ENCODE results near the gene ATP8B1.

ATP8B1 gene

GRCh38 chr18:57819671-57820460 is 16.8 kb upstream of the ATP8B1 start:
- H3K36me3 ChIP-seq (ENCODE audit: insufficient read depth, low read length), result no peaks in the 10 kb centered on the region
- H3K27me3 ChIP-seq (ENCODE audit: insufficient read depth, low read length), result no peaks in the 10 kb centered on the region
- H3K4me1 ChIP-seq (ENCODE audit: control insufficient read depth, insufficient read depth, low read length, unreplicated experiment), result peaks cover 16% of the 10 kb centered on the region
- H2AFZ ChIP-seq (ENCODE audit: low read length, unreplicated experiment), result peak overlapping the region; percentile 71
- no peak overlapping the region for H3K4me3 ChIP-seq (ENCODE audit: low read depth, low read length)
- H3K27ac ChIP-seq (ENCODE audit: low read depth, low read length), result peak overlapping the region; percentile 65
- H3K79me2 ChIP-seq (ENCODE audit: control insufficient read depth, insufficient read depth, low read length, unreplicated experiment), result no peaks in the 10 kb centered on the region

DNA sequence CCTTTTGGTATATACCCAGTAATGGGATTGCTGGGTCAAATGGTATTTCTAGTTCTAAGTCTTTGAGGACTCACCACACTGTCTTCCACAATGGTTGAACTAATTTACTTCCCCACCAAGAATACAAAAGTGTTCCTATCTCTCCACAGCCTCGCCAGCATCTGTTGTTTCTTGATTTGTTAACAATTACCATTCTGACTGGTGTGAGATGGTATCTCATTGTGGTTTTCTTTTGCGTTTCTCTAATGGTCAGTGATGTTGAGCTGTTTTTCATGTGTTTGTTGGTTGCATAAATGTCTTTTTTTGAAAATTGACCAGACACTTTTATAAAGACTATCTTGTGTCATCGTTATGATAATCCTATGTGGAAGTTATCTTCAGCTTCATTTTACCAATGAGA is 16.0 kb upstream of the ATP8B1 start:
- no peaks in the 10 kb centered on the region for H3K79me2 ChIP-seq (ENCODE audit: control insufficient read depth, insufficient read depth, low read length, unreplicated experiment)
- peaks cover 16% of the 10 kb centered on the region for H3K4me1 ChIP-seq (ENCODE audit: control insufficient read depth, insufficient read depth, low read length, unreplicated experiment)
- H2AFZ ChIP-seq (ENCODE audit: low read length, unreplicated experiment), result no peak overlapping the region
- no peak overlapping the region for H3K4me3 ChIP-seq (ENCODE audit: low read depth, low read length)
- peak overlapping the region; percentile 65 for H3K27ac ChIP-seq (ENCODE audit: low read depth, low read length)
- no peaks in the 10 kb centered on the region for H3K27me3 ChIP-seq (ENCODE audit: insufficient read depth, low read length)
- no peaks in the 10 kb centered on the region for H3K36me3 ChIP-seq (ENCODE audit: insufficient read depth, low read length)

GRCh38 chr18:57816208-57816954 is 13.3 kb upstream of the ATP8B1 start:
- Histone ChIP-seq H3K4me3 (ENCODE audit: low read depth, low read length) (no peak overlapping the region), H3K79me2 (ENCODE audit: control insufficient read depth, insufficient read depth, low read length, unreplicated experiment) (no peaks in the 10 kb centered on the region), H3K27ac (ENCODE audit: low read depth, low read length) (no peak overlapping the region), H3K27me3 (ENCODE audit: insufficient read depth, low read length) (no peaks in the 10 kb centered on the region), H3K36me3 (ENCODE audit: insufficient read depth, low read length) (no peaks in the 10 kb centered on the region), H2AFZ (ENCODE audit: low read length, unreplicated experiment) (no peak overlapping the region), H3K4me1 (ENCODE audit: control insufficient read depth, insufficient read depth, low read length, unreplicated experiment) (peaks cover 26% of the 10 kb centered on the region)

GRCh38 chr18:57814555-57814954 is 11.4 kb upstream of the ATP8B1 start:
- no peaks in the 10 kb centered on the region for H3K36me3 ChIP-seq (ENCODE audit: insufficient read depth, low read length)
- H3K27ac ChIP-seq (ENCODE audit: low read depth, low read length), result no peak overlapping the region
- peaks cover 18% of the 10 kb centered on the region for H3K4me1 ChIP-seq (ENCODE audit: control insufficient read depth, insufficient read depth, low read length, unreplicated experiment)
- H3K27me3 ChIP-seq (ENCODE audit: insufficient read depth, low read length), result no peaks in the 10 kb centered on the region
- H3K4me3 ChIP-seq (ENCODE audit: low read depth, low read length), result no peak overlapping the region
- H2AFZ ChIP-seq (ENCODE audit: low read length, unreplicated experiment), result no peak overlapping the region
- no peaks in the 10 kb centered on the region for H3K79me2 ChIP-seq (ENCODE audit: control insufficient read depth, insufficient read depth, low read length, unreplicated experiment)

DNA sequence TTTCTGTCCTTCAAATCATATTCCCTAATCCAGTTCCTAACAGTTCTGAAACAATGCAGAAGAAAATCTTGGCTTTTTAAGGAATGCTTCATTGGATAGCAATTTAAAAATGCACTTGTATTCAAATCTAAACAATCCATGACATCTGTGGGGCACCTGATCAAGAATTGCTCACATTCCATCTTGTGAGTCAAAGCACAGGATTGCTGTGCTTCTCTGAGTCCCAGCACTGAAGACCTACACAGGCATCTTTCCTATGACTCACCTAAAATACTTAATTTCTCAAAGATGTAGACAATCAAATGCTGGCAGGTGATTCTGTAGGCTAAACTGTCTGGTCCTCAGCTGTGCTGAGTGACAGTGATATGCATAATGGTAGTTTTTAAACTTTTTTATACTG is 10.1 kb upstream of the ATP8B1 start:
- Histone ChIP-seq H3K36me3 (ENCODE audit: insufficient read depth, low read length) (no peaks in the 10 kb centered on the region), H3K4me3 (ENCODE audit: low read depth, low read length) (no peak overlapping the region), H3K4me1 (ENCODE audit: control insufficient read depth, insufficient read depth, low read length, unreplicated experiment) (peaks cover 26% of the 10 kb centered on the region), H3K27ac (ENCODE audit: low read depth, low read length) (peak overlapping the region; percentile 71), H3K79me2 (ENCODE audit: control insufficient read depth, insufficient read depth, low read length, unreplicated experiment) (no peaks in the 10 kb centered on the region), H2AFZ (ENCODE audit: low read length, unreplicated experiment) (no peak overlapping the region), H3K27me3 (ENCODE audit: insufficient read depth, low read length) (no peaks in the 10 kb centered on the region)

DNA sequence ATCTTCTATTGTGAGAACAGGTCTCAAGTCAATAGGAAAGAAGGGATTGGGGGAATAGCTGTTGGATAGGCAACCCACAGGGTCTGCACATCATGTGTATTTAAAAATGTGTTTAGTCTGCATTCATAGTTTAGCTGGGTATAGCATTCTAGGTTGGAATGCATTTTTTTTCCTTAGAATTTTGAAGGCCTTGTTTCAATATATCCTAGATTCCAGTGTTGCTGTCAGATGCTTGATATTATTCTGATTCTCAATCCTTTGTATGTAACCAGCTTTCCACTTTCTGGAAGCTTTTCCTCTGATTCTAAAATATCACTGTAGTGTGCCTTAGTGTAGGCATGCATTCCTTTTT is 9.0 kb upstream of the ATP8B1 start:
- Histone ChIP-seq H3K4me1 (ENCODE audit: control insufficient read depth, insufficient read depth, low read length, unreplicated experiment) (peaks cover 37% of the 10 kb centered on the region), H3K4me3 (ENCODE audit: low read depth, low read length) (no peak overlapping the region), H3K27me3 (ENCODE audit: insufficient read depth, low read length) (no peaks in the 10 kb centered on the region), H3K79me2 (ENCODE audit: control insufficient read depth, insufficient read depth, low read length, unreplicated experiment) (no peaks in the 10 kb centered on the region), H3K36me3 (ENCODE audit: insufficient read depth, low read length) (no peaks in the 10 kb centered on the region), H3K27ac (ENCODE audit: low read depth, low read length) (no peak overlapping the region), H2AFZ (ENCODE audit: low read length, unreplicated experiment) (no peak overlapping the region)

- no peaks in the 10 kb centered on the region for H3K36me3 ChIP-seq (ENCODE audit: insufficient read depth, low read length)
- peaks cover 37% of the 10 kb centered on the region for H3K4me1 ChIP-seq (ENCODE audit: control insufficient read depth, insufficient read depth, low read length, unreplicated experiment)
- no peak overlapping the region for H2AFZ ChIP-seq (ENCODE audit: low read length, unreplicated experiment)
- no peaks in the 10 kb centered on the region for H3K79me2 ChIP-seq (ENCODE audit: control insufficient read depth, insufficient read depth, low read length, unreplicated experiment)
- H3K4me3 ChIP-seq (ENCODE audit: low read depth, low read length), result no peak overlapping the region
- no peaks in the 10 kb centered on the region for H3K27me3 ChIP-seq (ENCODE audit: insufficient read depth, low read length)
- H3K27ac ChIP-seq (ENCODE audit: low read depth, low read length), result no peak overlapping the region
Observed at GRCh38 chr18:57811477-57812125, 8.5 kb upstream of the ATP8B1 start.

- no peaks in the 10 kb centered on the region for H3K36me3 ChIP-seq (ENCODE audit: insufficient read depth, low read length)
- peak overlapping the region; percentile 96 for H3K27ac ChIP-seq (ENCODE audit: low read depth, low read length)
- peaks cover 37% of the 10 kb centered on the region for H3K4me1 ChIP-seq (ENCODE audit: control insufficient read depth, insufficient read depth, low read length, unreplicated experiment)
- peak overlapping the region; percentile 28 for H2AFZ ChIP-seq (ENCODE audit: low read length, unreplicated experiment)
- H3K27me3 ChIP-seq (ENCODE audit: insufficient read depth, low read length), result no peaks in the 10 kb centered on the region
- H3K79me2 ChIP-seq (ENCODE audit: control insufficient read depth, insufficient read depth, low read length, unreplicated experiment), result peaks cover under 1% of the 10 kb centered on the region
- no peak overlapping the region for H3K4me3 ChIP-seq (ENCODE audit: low read depth, low read length)
Observed at GRCh38 chr18:57809190-57809589, 6.1 kb upstream of the ATP8B1 start.

DNA sequence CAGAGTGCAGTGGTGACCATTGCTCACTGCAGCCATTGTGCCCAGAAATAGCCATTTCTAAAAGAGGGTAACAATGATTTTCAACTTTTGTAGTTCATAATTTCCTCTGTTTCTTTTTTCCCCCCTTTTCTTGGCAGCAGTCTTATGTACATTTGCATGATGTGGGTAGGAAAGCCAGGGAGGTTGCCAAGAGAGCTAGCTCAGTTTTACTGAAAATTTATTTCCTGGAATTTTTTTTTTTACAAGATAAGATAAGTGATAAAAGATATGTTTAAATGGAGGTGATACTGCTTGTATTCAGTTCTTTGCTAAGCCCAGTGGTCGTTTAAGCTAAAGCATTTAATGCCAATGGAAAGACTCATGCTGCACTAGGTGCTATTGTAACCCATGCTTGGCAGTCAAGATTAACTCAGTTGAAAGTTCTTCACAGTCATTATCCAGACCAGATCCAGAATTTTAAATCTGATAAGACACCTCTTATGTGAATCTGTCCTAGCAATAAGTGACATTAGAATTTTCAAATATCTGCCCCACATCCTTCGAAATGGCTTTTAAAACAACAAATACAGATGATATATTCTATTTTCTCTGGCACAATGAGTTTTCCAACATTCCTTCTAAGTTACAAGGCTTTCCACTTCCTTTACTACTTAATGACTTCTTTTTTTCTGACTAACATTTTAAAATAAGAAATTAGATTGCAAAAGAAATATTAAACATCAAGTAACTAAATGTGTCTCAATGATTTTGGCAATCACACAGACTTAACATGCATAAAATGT is 4.4 kb upstream of the ATP8B1 start:
- H3K36me3 ChIP-seq (ENCODE audit: insufficient read depth, low read length), result no peaks in the 10 kb centered on the region
- peaks cover 7% of the 10 kb centered on the region for H3K79me2 ChIP-seq (ENCODE audit: control insufficient read depth, insufficient read depth, low read length, unreplicated experiment)
- no peak overlapping the region for H2AFZ ChIP-seq (ENCODE audit: low read length, unreplicated experiment)
- peak overlapping the region; percentile 96 for H3K27ac ChIP-seq (ENCODE audit: low read depth, low read length)
- H3K27me3 ChIP-seq (ENCODE audit: insufficient read depth, low read length), result no peaks in the 10 kb centered on the region
- peaks cover 31% of the 10 kb centered on the region for H3K4me1 ChIP-seq (ENCODE audit: control insufficient read depth, insufficient read depth, low read length, unreplicated experiment)
- H3K4me3 ChIP-seq (ENCODE audit: low read depth, low read length), result peak overlapping the region; percentile 38

GRCh38 chr18:57806978-57807285 is 3.8 kb upstream of the ATP8B1 start:
- Histone ChIP-seq H3K27ac (ENCODE audit: low read depth, low read length) (peak overlapping the region; percentile 96), H3K4me1 (ENCODE audit: control insufficient read depth, insufficient read depth, low read length, unreplicated experiment) (peaks cover 31% of the 10 kb centered on the region), H3K79me2 (ENCODE audit: control insufficient read depth, insufficient read depth, low read length, unreplicated experiment) (peaks cover 13% of the 10 kb centered on the region), H2AFZ (ENCODE audit: low read length, unreplicated experiment) (peak overlapping the region; percentile 9), H3K36me3 (ENCODE audit: insufficient read depth, low read length) (no peaks in the 10 kb centered on the region), H3K27me3 (ENCODE audit: insufficient read depth, low read length) (no peaks in the 10 kb centered on the region), H3K4me3 (ENCODE audit: low read depth, low read length) (peak overlapping the region; percentile 38)

Data from ACC112 (cell line).